HG03442 (cell line): ENCODE results near the gene TRIM3.

Source experiments
- ATAC-seq: cut with Tn5 transposase; IDR thresholded peaks from one replicate; pipeline ENCODE4 v1.9.1; 2021; ENCODE audit warnings: mild to moderate bottlenecking, moderate library complexity; ENCODE audit not compliant: unreplicated experiment

TRIM3 gene

DNA sequence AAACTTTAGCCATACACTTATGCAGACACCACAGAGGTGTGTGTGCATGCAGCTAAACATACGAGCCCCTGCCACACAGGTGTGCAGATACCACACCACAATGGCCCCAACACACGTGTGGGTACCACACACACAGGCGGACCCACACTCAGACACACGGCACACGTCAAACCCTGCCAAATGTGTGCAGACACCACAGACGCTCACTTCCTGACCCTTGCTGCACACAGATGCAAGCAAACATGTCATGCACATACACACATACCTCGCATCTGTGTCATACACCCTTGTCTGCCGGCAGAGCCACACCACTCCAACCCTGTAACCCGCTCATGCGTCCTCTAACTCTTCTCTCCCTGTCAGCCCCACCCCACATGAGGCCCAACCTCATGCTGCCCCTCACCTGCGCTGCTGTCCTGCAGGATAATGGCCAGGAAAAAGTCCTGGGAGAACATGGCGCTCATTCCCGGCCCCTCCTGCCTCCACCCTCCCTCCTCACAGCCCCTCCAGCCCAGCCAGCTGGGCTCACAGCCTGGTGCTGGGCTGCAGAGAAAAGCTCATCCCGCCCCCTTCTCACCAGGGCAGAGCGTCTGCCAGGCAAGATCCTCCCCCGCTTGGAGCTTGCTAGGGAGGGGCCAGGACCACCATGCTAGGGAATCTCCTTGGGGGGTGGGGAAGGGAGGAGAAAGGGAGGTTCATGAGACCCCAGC, 69.2 kb downstream of the TRIM3 start:
- no peak for ATAC-seq

DNA sequence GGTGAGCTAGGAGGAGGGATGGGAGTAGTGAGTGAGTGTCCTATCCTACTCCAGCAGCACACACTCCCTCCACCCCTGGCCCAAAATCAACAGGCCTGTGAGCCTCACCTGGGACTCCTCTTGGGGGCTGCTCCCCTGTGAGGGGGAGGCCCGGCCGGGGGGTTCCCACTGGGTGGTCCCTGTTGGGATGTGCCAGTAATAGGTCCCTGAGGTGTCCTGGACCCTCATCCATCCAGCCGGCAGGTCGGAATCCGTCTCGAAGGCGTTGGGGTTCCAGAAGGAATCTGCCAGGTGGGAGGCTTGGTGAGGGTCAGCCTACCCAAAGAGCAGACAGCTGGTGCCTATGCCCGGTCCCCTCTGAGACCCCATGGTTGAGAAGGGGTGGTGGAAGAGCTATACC, 70.2 kb downstream of the TRIM3 start:
- ATAC-seq = no peak

DNA sequence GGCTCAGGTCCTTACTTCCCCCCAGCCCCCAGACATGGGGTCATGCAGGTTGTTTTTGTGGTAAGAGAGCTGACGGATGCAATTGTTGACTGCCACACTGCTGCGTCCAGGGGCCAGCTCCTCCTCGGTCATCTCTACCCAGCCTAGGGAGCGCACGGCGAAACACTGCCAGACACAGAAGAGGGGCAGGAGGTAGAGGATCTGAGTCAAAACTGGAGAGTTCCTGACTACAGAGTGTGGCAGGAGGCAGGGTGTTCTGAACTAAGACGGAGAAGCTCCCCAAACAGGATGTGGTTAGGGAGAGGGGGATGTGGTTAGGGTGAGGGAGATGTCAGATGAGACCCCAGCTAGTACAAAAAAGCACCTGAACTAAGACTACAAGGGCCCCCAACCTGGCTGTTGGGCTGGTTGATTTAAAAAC, 71.2 kb downstream of the TRIM3 start:
- peak; percentile 92 for ATAC-seq

DNA sequence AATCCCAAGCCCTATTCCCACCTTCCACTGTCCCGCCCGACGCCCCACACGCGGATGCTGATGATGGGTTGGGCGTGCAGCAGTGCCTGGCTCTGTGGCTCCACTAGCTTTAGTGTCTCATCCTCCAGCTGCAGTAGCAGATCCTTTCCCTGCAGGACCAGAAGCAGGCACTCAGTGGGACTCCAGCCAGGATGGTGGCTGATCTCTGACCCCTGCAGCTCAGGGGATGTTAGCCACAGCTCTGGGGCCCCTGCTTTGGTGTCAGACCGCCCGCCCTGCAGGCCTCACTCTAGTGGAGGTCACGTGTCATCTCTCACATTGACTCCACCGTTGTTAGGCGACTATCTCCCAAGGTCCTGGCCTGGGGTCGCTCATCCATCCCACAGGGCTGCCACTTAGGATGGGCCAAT, 71.7 kb downstream of the TRIM3 start:
- ATAC-seq = peak; percentile 30

- ATAC-seq = no peak
Measured at GRCh38 chr11:6401464-6401863, 72.3 kb downstream of the TRIM3 start.

DNA sequence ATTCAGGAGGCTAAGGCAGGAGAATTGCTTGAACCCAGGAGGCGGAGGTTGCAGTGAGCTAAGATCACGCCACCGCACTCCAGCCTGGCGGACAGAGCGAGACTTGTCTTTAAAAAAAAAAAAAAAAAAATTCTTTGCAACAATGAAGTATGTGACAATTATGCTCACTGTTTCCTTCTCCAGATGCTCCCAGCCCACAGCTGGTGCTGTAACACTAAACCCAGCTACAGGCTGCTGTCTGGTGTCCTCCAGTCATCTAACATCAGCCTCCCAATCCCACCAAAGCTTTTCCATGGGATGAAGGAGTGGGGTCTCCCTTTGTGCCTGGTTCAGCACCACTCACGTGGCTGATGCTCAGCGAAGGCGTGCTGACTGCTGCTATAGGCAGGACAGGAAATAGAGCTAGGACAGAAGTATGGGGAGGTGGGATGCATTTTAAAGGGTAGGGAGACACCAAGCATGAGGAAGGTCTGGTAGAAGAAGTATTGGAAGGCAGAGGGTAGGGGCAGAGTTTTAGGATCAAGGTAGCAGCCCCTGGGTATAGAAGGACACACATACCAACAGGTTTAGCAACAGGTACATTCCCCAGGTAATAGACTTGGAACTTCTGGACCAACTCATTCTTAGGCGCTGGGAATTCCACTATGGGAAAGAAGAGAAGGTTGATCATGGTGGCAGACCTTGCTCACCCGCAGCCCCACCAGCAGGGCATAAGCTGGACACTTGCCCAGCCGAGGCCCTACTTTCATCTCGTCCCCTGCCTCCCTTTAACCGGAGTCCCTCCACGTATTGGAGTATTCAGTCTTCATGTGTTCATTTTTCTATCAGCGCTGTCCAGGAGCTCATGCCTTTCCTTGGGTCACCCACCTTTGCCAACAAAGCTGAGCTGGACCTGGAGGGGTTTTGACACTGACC, 73.1 kb downstream of the TRIM3 start:
- ATAC-seq = no peak
